Stimulated activated CD8-positive, alpha-beta memory T cell treated with anti-CD3 and anti-CD28 coated beads, Interleukin-12 subunit alpha, Interleukin-12 subunit beta, amount 100 ng/mL, for 4 hours (primary cell): ENCODE results near the gene HSPA6.
"Not testable (repeated sequence)": the region's sequence is repeated elsewhere in the genome, so short reads cannot be mapped to it uniquely, and the experiment has no call there.

Experiments
- DNase-seq: peaks from one replicate; pipeline ENCODE4 v3.0.0-alpha.2; 2020; ENCODE audit warnings: low read depth

Gene HSPA6

DNA sequence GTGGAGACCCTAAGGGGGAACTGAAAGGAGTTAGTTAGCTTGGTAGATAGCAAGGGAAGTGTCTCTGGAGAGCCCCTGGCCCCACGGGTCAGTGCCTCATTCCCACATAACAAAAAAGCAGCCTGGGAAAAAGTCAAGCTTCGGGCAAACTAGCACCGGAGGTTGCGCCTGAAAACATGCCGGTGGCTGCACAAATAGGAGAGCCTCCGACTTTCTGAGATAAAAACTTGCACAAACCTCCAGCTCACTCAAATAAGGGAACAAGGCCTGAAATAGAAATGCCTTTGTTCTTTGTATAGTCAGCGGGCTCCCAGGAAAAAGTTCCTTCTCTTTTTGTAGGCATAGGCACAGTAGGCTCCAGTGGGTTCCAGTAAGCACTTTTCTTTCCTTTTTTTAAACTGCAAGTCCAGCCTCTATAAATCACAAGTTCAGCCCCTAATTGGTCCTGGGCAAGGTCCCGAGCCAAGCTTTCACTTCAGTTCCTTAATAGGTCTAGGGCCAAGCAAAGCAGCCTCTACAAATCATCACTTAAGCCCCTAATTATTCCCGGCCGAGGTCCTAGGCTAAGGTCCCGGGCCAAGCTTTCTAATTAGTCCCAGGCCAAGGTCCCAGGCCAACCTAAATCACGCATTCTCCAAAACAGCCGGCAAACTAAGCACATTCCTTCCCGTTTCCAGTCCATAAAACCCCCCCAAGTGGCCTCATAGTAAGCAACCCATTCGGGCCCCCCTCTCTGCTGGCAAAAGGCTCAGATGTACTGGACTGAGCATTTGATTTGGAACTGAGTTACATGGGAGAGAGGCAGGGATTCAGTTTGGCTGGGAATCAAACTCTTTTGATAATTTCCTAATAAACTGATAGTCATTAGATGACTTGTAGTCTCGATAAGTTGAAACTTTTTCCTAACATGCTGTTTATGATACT lies 8.6 kb downstream of the HSPA6 start:
- not testable (repeated sequence) for DNase-seq

DNA sequence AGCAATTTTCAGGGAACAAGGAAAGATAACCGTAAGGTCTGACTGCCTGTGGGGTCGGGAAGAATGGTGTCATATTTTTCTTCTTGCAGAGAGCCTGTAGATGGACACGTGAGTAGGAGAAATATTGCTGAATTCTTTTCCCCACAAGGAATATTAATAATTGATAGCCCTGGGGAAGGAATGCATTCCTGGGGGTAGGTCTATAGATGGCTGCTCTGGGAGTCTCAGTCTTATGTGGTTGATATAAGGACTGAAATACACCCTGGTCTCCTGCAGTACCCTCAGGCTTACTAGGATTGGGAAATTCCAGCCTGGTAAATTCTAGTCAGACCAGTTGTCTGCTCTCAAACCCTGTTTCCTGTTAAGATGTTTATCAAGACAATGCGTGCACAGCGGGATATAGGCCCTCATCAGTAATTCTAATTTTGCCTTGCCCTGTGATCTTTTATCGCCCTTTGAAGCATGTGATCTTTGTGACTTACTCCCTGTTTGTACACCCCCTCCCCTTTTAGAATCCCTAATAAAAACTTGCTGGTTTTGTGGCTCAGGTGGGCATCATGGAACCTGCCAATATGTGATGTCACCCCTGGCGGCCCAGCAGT lies 12.8 kb downstream of the HSPA6 start:
- DNase-seq, result not testable (repeated sequence)

DNA sequence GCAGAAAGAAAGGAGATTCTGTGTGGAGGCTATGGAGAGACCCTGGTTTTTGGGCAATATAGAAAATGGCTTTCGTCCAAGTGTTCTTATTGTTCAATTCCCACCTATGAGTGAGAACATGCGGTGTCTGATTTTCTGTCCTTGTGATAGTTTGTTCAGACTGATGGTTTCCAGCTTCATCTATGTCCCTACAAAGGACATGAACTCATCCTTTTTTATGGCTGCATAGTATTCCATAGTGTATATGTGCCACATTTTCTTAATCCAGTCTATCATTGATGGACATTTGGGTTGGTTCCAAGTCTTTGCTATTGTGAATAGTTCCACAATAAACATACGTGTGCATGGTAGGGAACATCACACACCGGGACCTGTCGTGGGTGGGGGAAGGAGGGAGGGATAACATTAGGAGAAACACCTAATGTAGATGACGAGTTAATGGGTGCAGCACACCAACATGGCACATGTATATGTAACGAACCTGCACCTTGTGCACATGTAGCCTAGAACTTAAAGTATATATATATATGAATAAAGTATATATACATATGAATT lies 14.7 kb downstream of the HSPA6 start:
- not testable (repeated sequence) for DNase-seq

DNA sequence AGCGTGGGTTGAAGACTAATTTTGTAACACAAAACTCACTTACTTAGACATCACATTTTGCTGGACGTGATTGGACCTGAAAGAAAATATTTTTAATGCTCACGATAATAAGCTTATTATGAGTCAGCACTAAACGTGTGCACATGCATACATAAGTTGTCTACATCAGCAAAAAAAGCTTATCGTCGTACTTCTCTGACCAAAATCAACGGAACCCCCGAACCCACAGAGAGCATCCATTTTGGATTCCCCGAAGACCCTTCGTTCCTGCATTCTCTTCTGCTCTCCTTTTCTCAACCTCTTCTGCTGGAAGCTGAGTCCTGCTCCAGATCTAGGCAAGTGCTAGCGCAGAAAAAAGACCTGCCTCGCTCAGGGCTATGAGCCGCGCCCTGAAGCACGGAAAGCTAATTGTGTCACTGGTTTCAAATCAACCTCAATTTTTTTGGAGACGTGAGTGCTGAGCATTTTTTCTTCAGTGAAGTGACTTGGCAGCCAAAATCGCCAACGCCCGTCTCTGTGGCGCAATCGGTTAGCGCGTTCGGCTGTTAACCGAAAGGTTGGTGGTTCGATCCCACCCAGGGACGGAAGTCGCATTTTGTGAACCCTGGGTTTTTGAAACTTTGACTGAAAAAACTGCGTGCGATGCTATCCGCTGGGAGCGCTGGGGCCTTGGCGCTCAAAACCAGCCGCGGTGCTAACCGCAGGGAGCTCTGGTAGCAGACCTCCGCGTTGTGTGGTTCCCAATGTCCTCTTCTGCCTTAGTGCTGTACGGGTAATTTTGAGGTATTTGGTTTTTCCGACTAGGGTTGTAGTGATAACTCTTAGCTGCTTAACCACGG lies 15.6 kb downstream of the HSPA6 start:
- DNase-seq, result peak; percentile 81

DNA sequence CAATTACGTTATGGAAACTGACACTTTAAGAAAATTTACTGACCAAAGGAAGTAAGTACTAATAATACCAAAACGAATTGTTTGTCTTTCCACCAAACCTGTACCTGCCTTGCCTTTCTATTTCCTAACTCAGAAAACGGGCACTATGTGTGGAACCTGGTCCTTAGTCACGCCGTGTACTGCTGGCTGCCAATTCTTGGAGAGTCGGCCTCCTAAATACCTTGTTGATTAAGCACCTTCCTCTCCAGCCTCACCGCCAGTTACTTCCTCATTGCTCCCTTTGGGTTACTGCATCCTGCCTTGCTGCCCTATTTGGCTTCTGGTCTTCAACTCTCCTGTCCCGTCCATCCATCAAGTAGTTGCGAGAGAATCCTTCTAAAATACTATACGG lies 16.2 kb downstream of the HSPA6 start:
- DNase-seq, result not testable (repeated sequence)

DNA sequence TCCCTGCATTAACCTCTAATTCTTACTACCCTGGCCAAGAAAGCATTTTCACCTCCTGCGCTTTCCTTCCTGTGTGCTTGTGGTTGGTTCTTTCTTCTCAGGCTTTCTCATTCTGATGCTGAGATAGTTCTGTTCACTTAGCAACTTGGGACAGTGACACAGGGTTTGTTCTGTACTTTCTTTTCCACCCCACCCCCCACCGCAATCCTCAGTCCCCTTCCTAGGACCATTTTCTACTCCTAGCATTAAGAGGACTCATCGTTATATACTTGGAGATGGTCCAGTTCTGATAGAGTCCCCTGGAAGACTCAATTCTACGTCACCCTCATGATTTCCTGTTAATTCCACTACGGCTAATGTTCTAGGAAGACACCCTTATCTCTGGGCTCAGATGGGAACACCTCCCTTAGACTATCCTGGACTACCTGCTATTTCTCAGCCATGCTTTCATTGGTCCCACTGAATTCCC lies 17.8 kb downstream of the HSPA6 start:
- not testable (repeated sequence) for DNase-seq

DNA sequence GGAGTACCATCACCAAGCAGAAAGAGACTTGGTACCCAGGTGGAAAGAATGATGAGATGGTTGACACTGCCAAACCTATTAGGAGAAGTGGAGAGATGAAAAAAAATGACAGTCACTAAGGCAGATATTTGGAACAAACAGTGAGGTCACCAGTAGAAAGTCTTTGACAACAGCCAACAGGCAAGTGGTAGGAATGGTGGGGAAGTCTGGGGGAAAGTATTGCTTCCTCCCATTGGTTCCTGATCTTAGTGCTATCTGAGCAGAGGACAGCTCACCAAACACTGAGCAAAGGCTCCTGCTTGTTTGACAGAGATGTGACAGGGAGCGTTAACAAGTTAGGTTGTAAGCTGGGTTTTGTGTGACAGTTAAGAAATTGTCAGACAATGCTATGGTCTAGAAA lies 18.8 kb downstream of the HSPA6 start:
- DNase-seq, result not testable (repeated sequence)

DNA sequence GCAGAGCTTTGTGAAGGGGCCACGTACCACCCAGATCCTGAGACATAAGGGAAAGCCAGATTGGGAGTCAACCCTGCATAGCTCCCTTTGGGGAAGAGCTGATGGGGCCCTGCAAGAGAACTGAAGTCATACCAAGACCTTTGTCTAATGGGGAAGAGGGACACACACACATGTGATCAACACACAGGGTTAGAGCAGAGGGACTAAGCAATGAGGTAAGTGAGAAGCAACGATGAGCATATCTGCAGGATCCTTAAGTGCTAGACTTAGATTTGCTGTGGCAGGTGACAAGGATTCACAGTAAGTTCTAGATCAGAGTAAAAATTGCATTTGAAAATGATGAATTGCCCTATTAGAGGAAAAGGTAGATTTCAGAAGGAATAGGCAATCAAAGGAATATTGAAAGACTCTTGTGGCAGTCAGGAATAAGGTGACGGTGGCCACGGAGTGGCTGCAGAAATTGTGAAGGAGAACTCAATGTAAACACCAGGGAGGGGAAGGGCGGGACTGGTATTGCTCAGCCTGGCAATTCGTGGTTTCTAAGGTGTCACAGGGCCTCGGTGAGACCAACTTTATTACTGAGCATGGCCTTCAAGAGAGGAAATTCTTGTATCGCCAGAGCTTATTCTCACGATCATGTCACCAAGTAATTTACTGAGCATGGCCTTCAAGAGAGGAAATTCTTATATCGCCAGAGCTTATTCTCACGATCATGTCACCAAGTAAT lies 20.8 kb downstream of the HSPA6 start:
- not testable (repeated sequence) for DNase-seq

DNA sequence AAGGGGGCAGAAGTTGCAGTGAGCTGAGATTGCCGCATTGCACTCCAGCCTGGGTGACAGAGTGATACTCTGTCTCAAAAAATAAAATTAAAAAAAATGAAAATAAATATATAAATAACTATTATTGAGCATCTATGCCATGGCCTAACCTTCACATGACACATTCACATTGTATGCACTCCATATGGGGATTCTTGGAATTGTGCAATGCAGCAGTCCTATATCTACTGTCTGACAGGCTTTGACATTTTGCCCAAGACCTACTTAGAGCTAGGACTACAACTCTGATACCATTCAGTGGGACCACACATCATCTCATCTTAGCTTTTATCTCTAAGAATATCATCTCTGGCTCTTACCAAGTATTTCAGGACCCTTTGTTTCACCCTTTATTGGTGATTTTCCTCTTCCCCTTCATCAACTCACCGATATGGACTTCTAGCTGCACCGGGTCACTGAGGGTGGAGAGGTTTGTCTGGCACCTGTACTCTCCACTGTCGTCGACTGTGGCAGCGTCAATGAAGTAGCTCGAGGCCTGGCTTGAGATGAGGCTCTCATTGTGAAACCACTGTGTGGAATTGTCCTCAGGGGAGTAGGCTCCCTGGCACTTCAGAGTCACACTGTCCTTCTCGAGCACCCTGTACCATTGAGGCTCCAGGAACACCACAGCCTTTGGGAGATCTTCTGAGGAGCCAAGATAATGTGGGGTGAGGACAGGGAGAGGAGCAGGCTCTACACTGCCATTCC lies 23.8 kb downstream of the HSPA6 start:
- DNase-seq, result not testable (repeated sequence)

DNA sequence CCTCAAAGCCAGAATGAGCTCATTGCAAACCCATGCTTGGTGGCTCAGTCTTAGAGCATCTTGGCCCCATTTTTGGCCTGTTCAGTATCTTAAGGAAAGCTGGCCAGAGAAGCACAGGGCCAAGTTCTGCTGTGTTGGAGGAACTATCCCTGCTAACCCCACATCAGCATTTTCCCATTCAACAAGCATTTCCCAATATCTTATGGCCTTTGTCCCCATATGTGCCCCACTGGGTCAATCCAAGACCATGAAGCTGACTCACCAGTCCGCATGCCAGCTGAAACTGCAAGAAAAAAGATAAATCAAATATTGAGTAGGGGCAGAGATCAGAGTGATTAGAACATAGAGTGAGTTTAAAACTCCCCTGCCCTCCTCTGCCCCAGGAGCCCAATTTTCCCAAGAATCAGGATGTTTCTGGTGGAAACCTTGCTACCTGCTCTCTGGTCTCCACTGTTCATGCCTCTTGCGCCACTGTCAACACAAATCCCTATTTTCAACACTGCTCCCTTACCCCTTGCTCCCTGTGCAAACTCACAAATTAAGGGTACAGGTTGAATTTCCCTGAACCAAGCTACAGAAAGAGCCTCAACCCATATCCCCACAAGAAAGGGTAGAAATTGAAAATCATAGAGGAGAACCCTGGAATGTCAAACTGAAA lies 24.5 kb downstream of the HSPA6 start:
- DNase-seq, result not testable (repeated sequence)

DNA sequence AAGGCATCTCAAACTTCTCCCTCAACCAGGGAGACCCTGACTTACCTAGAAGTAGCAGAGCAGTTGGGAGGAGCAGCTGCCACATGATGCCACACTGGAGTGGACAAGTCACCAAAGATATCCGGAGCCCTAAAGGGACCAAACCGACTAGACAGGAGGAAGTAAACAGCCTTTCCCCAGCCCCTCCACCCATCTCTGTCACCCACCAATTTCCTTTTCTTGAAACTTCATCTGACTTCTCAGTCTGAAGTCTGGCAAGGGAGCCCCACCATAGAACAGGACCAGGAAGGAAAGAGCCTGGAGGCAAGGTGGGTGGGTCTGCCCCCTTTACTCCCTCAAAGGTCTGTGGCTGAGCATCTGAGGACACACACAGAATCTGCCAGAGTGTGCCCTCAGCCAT lies 25.3 kb downstream of the HSPA6 start, which contains the start of gene FCGR3A:
FCGR3A (minus strand) TSS at position 167 of the 400 bp plus-strand sequence; CDS start at position 85, 82 bp downstream.
- DNase-seq, result no peak

DNA sequence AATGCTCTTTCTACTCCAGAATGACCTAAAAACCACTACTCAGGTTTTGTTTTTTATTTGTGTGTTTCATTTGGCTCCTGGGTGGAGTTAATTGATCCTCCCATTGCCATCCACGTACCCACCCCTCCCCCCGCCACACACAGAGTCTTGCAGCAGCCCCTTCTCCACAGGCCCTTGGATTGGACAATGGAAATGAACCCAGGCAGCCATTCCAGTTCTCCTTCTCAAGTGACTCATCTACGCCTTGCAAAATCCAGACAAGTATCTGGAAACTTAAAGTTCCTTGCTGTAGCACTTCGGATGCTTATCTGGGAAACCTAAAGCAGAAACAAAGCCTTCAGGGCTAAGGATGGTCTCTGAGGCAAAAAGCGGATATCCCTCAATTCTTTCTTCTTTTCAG lies 26.6 kb downstream of the HSPA6 start:
- not testable (repeated sequence) for DNase-seq

DNA sequence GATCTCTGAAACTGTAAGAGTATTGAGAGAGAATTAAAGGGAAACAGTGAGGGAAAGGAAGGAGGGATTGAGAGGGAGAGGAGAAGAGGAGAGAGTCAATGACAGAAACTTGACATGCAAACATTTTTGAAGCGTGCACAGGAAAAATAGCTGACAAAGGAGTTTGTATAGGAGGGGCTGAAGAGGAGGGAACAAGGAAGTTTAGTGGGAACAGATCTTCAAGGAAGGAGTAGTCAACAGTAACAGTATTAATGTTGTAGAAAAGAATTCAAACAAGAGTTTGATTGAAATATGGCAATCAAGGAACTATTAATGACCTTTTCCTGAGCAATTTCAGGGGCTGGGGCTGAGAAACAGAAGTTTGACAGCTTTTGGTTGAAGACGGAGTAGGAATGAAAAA lies 29.3 kb downstream of the HSPA6 start:
- DNase-seq, result not testable (repeated sequence)

DNA sequence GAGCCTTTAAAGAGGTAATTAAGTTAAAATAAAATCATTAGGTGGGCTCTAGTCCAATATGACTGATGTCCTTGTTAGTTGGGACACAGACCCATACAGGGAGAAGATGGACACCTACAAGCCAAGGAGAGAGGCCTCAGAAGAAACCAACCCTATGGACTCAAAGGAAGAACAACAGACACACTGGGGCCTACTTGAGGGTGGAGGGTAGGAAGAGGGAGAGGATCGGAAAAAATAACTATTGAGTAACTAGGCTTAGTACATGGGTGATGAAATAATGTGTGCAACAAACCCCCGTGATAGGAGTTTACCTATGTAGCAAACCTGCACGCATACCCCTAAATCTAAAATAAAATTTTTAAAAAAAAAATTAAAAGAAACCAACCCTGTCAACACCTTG lies 30.0 kb downstream of the HSPA6 start:
- not testable (repeated sequence) for DNase-seq

DNA sequence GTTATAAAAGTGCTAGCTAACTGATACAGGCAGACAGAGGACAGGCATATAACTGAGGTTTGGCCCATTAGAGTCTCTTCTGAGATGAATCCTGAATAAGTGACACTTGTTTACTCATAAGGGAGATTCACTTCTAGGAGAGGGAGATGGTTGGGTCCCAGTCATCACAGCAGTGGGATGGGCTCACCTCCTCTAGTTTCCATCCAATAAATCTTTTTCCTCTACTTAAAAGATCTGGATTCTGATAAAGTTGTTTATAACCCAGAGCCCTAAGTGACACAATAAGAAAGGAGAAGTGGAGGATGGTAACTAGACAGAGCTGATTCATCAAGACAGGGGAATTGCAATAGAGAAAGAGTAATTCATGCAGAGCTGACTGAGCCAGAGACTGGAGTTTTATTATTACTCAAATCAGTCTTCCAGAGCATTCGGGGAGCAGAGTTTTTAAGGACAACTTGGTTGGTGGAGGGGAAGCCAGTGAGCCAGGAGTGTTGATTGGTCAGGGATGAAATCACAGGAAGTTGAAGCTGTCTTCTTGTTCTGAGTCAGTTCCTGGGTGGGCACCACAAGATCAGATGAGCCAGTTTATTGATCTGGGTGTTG lies 30.6 kb downstream of the HSPA6 start:
- not testable (repeated sequence) for DNase-seq

DNA sequence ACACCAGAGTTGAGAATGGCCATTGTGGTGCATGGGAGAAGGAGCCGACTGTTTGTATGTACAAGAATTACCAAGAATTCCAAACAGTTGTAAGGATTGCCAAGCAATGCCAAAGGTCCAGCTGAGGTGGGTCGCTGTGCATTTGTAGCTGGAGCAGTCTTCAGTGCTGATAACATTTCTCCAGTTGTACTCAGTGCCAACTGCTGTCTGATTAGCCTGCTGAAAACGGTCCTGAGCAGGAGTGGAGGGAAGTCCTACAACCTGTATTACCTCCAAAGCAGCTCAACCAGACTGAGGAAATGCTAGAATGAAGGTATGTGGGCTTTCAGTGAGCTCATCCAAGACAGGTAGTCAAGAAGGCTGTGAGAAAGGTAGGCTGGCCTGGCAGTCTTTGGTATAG lies 31.8 kb downstream of the HSPA6 start:
- not testable (repeated sequence) for DNase-seq

DNA sequence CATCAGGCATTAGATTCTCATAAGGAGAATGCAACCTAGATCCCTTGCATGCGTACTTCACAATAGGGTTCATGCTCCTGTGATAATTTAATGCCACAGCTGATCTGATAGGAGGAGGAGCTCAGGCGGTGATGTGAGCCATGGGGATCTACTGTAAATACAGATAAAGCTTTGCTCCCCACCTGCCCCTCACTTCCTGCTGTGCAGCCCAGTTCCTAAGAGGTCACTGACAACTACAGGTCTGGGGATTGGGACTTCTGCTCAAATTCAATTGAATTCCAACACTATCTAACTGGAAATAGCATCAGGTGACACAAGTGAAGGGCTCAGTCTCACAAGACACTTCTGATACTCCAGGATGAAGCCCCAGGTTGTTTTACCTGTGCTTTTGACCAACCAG lies 32.6 kb downstream of the HSPA6 start:
- not testable (repeated sequence) for DNase-seq

DNA sequence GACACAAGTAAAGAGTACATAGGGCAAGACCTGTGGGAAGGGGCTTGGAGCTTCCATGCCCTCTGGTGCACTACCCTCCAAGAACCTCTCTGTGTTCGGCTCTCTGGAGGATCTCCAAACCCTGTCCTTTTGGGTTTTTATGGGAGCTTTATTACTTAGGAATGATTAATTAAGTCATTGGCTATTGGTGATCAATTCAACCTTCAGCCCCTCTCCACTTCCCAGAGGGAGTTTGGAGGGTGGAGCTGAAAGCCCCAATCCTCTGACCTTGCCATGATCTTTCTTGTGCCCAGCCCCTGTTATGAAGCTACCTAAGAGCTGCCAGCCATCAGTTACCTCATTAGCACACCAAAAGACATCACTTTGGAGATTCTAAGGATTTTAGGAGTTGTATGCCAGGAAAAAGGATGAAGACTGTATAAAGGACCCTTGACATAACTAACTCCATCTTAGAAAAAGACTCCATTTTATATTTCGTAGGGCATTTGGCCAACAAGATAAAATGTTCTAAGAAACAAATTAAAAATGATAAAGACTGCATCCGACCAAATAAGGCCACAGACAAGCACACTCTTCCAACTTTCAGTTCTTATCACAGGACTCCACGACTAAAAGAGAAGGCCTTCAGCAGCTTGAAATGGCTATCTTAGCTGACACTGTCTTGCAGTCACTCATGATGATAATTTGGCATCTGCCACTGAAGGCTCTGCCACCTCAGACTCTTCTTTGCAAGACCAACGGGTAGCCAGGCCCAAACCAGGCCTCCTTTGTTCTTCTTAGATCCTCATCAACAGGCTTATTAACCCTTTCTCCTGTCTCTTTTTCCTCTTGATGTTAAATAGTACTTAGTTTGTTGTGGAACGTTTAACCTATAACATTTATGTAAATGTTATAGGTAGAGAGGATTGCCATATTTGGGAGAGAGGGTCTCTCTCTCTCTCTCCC lies 33.4 kb downstream of the HSPA6 start:
- DNase-seq, result not testable (repeated sequence)
